HG03520 (cell line): ENCODE measurements around the gene TIAM2.
"Not testable (repeated sequence)": the region's sequence is repeated elsewhere in the genome, so short reads cannot be mapped to it uniquely, and the experiment has no call there.

ENCODE experiments used
- ATAC-seq: cut with Tn5 transposase; IDR thresholded peaks from one replicate; pipeline ENCODE4 v1.9.1; 2021; ENCODE audit warnings: mild to moderate bottlenecking, moderate library complexity; ENCODE audit not compliant: unreplicated experiment

Gene TIAM2

DNA sequence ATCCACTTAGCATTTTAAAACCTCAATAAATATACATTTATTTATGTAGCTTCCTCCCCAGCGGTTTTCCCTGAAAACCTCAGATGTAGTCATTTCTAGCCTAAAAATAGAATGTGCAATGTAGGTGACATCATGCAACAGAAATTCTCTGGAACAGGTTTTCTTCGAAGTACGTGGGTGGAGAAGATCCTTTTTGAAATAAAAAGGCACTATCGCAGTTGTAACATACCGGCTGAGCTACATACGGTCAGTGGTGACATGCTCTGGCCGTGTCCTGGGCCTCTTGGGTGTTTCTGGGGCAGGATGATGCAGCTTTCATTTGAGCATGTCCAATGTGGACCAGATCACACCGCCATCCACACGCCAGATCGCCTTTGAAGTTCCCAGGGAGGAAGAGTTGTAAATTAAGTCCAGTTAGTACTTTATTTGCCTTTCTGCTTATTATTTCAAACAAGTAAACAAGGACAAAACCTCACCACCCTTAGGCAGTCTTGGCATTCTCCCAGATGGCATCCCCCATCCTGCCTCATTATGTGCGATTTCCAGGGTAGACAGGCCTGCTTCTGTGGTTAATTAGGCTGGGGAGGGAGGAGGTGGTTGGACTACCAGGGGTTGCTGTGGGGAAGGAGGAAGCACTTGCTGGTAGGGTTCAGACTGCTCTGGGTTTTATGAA lies 159.2 kb downstream of the TIAM2 start:
- ATAC-seq: no peak

DNA sequence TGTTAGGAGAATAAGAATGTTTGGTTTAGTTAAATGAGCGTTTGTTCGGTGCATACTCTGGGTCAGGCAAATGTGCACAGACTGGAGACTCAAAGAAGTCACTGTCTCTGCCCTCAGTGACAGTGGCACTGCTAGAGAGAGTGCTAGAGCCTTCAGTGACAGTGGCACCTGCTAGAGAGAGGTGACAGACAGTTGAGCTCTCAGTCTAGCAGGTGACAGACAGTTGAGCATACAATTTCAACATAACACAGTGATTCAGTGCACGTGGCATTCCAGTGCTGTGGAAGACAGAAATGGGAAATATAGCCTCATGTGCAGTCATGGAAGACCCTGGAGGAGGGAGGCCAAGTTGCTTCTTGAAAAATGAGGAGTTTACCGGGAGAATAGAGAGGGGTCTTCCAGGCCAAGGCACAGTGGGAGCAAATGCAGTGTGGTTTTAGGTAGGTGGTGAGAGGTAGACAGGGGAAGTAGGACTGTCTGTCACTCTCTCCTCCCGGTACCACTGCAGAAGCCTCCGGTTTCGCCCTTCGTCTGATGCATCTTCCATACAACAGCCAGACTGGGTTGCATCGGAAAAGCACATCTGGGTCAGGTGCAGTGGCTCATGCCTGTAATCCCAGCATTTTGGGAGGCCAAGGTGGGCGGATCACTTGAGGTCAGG lies 160.8 kb downstream of the TIAM2 start:
- no peak for ATAC-seq

DNA sequence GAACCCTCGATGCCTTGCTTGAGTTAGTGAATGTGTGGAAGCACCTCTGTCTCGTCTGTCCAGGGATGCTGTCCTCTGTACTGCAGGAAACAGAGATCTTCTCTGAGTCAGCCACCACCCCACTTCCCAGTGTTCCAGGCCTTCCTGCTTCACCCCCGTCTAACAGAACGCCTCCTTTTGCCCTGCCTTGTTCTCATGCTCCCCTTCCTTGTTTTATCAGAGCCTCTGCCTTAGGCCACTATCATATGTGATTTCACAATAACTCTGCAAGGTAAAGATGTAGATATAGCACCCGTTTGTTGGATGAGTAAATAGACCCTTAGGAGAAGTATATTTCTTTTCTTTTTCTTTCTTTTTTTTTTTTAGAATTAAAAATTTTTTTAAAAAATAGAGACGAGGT lies 162.0 kb downstream of the TIAM2 start:
- no peak for ATAC-seq

DNA sequence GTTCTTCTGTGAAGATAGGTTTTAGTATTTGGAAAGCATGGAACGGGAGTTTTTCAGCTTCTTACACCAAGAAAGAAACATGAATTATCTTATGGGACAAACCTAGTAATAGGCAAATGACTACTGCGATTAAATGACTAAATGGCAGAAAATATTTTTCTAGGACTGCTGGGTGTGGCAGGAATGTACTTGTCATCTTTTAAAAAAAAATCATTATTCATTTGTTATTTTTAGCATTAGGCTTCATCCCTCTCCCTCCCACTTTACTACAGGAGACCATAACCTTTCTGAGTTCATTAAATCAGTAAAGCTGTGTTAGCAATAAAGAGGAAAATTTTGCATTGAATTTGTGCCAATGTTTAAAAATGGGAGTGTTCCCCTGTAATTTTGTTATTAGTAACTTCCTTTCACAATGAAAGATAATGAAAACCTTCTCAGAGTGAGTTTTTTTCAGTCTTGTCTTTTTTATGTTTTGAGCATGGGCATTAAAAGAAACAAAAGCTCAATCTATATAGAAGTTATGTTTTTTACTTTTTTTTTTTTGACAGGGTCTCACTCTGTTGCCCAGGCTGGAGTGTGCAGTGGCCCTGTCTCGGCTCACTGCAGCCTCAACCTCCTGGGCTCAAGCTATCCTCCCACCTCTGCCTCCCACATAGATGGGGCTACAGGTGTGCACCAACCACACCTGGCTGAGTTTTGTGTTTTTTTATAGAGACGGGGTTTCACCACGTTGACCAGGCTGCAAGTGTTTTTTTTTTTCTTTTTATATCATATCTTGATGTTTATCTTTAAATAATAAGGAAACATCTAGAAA lies 163.1 kb downstream of the TIAM2 start:
- no peak for ATAC-seq

DNA sequence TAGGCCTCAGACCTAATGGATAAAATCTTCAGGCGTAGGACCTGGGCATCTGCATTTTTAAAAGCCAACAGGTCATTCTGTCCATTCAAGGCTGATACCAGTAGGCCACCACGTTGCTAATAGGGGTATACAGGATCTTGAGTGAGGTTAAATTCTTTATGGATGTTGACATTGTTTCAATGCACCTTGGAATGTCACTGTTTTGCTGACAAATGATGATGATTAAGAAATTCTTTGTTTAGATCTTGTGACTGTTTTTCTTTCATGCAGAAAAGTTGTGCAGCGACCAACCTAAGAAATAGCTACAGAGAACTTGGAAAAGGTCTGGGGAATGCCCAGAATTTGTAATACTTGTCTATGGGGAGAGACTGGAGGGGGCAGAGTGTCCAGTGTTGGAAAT lies 167.6 kb downstream of the TIAM2 start:
- ATAC-seq: no peak

DNA sequence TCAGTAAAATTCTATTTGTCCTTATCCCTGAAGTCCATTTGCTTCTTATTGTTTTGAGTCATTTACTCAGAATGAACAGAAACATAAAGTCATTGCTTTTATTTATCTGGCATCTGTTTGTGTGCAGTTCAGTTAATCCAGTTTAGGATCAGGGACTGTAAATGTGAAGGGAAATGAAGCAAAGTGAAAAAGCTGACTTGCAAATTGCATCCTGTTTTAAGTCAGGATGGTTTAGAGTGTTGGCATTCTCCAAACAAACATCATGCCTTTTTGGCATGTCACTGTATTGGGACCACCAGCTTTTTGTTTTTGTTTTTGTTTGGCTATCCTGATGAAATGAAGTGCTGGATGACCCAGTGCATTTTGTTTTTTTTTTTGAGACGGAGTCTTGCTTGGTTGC lies 168.5 kb downstream of the TIAM2 start:
- no peak for ATAC-seq

DNA sequence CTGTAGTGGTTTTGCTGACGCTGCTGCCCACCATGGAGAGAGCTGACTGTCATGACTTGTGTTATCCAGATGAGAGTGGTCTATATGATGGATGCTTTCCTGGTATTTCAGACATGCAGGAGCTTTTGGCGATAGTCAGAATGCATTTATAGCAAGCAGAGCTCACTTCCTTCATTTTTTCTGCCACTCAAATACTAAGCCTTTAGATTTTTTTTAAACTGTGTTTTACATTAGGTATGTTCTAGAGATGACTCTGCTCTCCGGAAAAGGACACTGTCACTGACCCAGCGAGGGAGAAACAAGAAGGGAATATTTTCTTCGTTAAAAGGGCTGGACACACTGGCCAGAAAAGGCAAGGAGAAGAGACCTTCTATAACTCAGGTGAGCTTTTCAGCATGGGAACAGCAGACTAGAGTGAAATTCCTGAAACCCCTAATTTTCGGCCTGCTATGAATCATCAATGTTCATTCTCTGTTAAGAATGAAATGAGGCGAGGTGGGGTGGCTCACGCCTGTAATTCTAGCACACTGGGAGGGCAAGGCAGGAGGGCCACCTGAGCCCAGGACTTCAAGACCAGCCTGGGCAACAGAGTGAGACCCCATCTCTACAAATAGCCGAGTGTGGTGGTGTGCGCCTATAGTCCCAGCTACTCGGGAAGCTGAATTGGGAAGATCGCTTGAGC lies 170.1 kb downstream of the TIAM2 start:
- no peak for ATAC-seq

DNA sequence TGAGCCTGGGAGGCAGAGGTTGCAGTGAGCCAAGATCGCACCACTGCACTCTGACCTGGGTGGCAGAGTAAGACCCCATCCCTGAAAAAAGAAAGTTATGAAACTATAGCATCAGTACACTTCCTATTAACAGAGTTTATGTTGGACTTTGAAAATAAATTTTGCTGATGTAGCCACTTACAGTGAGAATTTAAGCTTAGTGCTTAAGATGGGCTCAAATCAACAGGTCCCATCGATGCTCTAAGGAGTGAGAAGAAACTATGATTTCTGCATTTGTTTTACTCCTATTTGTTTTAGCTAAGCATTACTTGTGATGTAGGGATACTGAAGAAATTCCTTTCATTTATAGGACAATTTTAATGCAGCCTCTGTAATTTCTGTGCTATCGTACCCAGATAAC lies 175.4 kb downstream of the TIAM2 start:
- ATAC-seq: no peak

DNA sequence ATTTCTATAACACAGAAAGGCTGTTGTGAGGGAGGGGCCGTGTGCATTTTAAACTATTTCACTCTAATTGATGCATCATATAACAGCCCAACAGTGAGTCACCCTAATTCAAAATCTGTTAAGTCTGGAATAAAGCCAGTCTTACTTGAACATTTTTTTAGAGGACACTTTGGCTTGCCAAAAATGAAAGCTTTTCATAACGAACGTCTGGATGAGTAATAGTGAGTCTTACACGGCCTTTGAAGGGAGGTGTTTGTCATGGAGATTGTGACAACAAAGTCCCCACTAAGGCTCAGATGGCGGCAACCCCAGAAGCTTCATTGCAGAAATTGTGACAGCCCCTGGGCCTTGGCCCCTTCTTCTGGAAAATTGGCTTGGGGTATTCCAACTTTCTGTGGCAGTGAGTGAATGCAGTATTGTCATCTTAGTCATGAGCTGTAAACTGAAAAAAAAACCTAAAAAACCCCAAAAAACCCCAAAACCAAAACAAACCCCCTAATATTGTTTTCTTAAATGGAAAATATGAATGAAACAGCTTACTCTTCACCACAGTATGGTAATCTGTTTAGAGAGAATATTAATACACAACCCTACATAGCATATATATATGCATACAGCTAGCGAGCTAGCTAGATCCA lies 176.1 kb downstream of the TIAM2 start:
- peak; percentile 81 for ATAC-seq

DNA sequence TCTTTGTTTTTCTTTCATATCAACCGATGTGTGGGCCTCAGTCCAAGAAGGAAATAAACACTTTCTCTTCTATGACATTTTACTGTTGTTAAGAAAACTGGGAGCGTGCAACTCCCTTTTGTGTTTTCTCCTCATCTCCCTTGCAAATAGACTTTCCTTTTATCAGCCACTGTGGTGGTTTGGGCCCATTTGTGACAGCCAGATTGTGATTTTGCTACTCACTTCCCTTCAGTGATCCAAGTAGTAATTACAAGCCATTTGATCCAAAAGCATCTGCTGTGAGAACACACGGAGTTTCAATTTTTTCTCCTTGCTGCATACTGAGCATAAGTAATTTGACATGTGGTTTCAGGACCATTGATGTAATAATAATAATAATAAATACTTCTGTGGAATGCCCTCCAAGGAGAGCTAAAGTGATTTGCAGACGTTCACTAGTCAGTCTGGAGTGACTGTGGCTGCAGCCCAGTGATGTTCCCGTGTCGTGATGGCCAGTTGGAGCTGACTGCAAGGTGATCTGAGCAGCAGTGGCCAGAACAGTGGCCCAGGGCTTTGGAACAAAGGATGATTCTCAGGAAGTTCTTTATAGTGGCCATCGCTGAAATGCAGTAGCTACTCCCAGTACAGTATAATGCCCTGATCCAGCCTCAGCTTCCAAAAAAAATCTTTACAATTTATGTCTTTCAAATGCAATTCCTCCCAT lies 176.8 kb downstream of the TIAM2 start:
- peak; percentile 1 for ATAC-seq

DNA sequence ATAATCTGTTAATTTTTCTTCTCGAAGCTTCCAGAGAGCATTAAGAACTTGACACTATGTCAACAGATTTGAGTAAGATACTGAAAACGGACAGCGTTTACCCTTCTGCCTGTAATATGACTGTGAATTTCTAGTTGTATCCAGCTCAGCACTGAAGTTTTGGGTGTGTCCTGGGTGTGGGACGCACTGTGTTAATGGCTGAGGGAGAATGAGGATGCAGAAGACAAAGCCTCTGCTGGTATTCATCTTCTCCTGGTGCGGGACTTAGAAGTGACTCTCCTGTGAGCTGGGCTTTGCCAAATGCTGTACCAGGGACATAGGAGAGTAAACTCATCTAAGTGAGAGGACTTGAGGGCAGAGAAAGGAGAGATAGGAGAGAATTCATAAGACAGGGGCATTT lies 178.4 kb downstream of the TIAM2 start:
- ATAC-seq: no peak

DNA sequence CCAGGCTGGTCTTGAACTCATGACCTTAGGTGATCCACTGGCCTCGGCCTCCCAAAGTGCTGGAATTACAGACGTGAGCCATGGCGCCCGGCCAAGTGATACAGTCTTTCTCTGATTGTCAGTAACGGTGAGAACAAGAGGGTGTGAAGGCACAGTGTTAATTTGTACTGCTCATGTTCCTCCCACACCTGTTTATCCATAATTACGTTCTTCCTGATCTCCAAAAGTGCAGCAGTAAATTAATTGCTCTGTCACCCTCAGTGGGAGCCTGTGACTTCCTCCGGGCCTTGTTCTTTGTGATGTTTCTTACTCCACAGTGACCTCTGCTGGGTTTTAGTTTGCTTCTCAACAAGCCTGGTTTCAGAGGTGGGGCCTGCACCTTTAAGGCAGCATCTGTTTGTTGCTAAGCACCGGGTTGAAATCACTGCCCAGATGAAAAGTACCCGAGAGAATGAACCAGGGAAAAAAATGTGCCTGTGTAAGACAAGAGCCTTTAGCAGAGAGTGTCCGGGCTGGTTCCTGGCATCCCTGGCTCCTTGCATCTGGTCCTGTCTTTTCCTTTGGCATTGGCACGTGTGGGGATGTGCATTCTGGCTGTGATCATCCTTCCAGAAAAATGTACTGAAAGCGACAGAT lies 179.6 kb downstream of the TIAM2 start:
- peak; percentile 58 for ATAC-seq

DNA sequence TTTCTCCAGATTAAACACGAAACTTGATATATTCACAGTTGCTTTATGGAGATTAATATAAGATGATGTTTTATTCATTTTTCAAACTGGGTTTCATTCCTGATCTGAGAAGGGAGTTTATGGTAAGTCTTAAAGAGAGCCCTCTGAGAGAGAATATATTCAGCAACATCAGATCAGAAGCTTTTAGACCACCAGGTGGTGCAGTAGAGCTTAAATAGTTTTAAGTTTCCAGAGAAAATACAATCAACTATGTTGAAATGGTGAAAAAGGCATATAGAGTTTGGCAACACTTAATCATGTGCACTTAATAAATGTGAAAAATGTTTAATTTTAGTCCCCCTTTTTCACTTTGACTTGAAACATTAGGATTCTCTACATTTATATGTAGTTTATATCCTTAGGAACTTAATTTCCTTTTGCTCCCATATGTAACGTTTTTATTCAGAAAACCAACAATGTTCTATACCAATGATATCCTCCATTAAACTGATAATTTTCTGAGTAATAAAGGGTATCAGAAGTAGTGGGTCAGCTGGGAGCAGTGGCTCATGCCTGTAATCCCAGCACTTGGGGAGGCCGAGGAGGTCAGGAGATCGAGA lies 182.3 kb downstream of the TIAM2 start:
- ATAC-seq: no peak

DNA sequence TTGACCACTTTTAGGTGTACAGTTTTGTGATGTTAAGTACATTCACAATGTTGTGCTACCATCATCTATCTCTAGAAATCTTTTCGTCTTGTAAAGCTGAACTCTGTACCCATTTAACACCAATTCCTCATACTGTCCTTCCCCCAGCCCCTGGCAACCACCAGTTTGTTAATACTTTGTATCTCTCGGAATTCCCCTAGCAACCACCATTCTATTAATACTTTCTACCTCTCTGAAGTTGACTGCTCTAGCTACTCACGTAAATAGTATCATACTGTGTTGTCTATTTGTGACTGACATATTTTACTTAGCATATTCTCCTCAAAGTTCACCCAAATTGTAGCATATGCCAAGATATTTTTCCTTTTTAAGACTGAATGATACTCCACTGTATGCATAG lies 186.4 kb downstream of the TIAM2 start:
- ATAC-seq: peak; percentile 59

DNA sequence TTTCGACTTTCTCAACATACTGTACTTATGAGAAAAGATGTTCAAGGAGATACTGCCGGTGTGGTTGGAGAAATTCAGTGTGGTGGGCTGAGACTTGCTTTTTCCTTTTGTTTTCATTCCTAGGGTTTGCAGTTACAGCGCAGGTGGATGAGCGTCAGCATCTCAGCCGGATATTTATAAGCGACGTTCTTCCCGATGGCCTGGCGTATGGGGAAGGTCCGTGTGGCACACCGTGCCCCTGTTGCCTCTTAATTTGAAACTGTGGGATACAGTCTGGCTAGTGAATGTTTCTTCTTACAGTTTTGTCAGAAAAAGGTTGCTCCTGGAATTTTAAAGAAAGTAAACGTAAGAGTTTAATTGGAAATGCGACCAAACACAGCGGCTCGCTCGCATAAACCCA lies 187.0 kb downstream of the TIAM2 start:
- ATAC-seq: no peak

DNA sequence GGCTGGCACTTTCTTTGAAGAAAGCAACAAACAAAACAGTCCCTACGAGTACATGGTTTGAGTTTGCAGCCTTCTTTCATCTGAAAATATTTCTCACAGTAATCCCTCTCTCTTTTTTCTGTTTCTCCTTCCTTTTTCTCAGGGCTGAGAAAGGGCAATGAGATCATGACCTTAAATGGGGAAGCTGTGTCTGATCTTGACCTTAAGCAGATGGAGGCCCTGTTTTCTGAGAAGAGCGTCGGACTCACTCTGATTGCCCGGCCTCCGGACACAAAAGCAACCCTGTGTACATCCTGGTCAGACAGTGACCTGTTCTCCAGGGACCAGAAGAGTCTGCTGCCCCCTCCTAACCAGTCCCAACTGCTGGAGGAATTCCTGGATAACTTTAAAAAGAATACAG lies 188.0 kb downstream of the TIAM2 start:
- ATAC-seq: peak; percentile 36

DNA sequence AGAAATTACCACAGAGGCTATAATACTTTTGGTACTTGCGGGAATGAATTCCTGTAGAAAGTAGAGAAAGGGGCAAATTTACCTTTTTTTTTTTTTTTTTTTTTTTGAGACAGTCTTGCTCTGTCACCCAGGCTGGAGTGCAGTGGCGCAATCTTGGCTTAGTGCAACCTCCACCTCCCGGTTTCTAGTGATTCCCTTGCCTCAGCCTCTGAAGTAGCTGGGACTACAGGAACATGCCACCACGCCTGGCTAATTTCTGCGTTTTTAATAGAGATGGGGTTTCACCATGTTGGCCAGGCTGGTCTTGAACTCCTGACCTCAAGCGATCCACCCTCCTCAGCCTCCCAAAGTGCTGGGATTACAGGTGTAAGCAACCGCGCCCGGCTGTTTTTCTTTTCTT lies 189.9 kb downstream of the TIAM2 start:
- ATAC-seq: not testable (repeated sequence)

DNA sequence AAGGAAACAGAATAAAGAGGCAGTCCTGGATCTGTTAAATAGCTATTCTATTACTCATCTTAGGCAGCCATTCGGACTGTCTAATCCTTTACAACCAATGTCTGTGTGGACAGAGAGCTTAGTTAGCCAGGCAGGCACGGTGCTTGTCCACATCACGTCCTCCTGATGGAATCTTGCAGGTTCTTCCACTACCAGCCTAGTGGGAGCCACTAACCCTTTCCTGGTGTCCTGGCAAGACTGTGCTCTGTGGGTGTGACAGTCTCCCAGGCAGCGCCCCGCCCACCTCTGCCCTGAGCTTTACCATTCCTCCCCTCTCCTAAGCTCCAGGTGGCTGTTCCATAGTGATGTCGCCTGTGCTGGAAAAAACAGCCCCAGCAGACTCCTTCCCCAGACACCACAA lies 190.4 kb downstream of the TIAM2 start:
- no peak for ATAC-seq

DNA sequence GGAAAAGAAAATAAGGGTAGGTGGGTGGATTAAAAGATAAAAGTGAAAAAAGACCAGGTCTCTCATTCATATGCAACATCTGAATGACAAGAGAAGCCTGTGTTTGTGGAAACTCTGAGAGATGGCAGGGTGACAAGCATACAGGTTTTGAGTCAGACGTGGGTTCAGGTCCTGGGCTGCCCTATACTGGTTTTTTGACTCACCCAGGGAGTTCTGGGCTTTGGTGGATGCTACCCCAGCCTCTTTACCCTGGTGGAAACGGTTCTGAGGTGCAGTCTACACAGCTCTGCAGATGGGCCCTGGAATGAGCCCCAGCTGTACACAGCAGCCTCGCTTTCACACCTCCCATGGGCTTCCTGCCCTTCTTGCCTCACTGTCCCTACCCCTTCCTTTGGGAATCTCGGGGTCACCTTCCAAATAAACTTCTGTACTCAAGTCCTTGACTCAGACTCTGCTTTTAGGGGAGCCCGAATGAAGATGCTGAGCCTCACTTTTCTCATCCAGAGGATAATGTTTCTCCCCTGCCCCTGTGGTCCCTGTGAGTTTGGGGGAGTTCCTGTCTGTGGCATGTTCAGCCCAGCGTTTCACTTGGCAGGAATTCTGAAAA lies 191.0 kb downstream of the TIAM2 start:
- ATAC-seq: peak; percentile 30
